Suppressor macrophage (primary cell): ENCODE results near the gene SRSF3.
"Not testable (repeated sequence)": the region's sequence is repeated elsewhere in the genome, so short reads cannot be mapped to it uniquely, and the experiment has no call there.

Source experiments
- DNase-seq, 4 experiments: peaks; one replicate each; pipeline ENCODE4 v3.0.0-alpha.2; 2020 to 2022

The SRSF3 gene

GRCh38 chr6:36605560-36606391, 11.6 kb downstream of the SRSF3 start:
- DNase-seq: no peak

- not testable (repeated sequence) for DNase-seq
Observed at GRCh38 chr6:36607305-36607682, 13.1 kb downstream of the SRSF3 start.

- no peak for DNase-seq
Observed at GRCh38 chr6:36607683-36608386, 13.7 kb downstream of the SRSF3 start.

GRCh38 chr6:36608788-36609563, 14.8 kb downstream of the SRSF3 start:
- no peak for DNase-seq

- DNase-seq: no peak
Observed at GRCh38 chr6:36609582-36609981, 15.4 kb downstream of the SRSF3 start.

GRCh38 chr6:36610041-36610955, 16.1 kb downstream of the SRSF3 start:
- no peak for DNase-seq

GRCh38 chr6:36610956-36611336, 16.8 kb downstream of the SRSF3 start:
- DNase-seq: no peak

- DNase-seq: not testable (repeated sequence)
Observed at GRCh38 chr6:36611679-36612078, 17.5 kb downstream of the SRSF3 start.

- DNase-seq: no peak
Observed at GRCh38 chr6:36612101-36612625, 18.0 kb downstream of the SRSF3 start.

- no peak for DNase-seq
Observed at GRCh38 chr6:36613200-36613995, 19.2 kb downstream of the SRSF3 start.

- DNase-seq: peak; percentile 76 to 79 (median 79)
Observed at GRCh38 chr6:36615018-36615761, 21.0 kb downstream of the SRSF3 start.

- DNase-seq: no peak
Observed at GRCh38 chr6:36616893-36617521, 22.8 kb downstream of the SRSF3 start.

GRCh38 chr6:36618366-36619355, 24.5 kb downstream of the SRSF3 start:
- DNase-seq: peak; percentile 59 to 87 (median 70)

GRCh38 chr6:36621371-36621855, 27.3 kb downstream of the SRSF3 start:
- no peak for DNase-seq

- no peak for DNase-seq
Observed at GRCh38 chr6:36622901-36623546, 28.9 kb downstream of the SRSF3 start.

- peak; percentile 83 to 90 (median 86) for DNase-seq
Observed at GRCh38 chr6:36623547-36624459, 29.6 kb downstream of the SRSF3 start.
